CD4-positive, alpha-beta T cell treated with Interleukin-2 at 100 ng/mL for 4 hours (primary cell): ENCODE measurements around the gene BRPF3.

ENCODE experiments used
- DNase-seq: peaks from one replicate; pipeline ENCODE4 v3.0.0-alpha.2; 2020; ENCODE audit warnings: low spot score

Gene BRPF3

DNA sequence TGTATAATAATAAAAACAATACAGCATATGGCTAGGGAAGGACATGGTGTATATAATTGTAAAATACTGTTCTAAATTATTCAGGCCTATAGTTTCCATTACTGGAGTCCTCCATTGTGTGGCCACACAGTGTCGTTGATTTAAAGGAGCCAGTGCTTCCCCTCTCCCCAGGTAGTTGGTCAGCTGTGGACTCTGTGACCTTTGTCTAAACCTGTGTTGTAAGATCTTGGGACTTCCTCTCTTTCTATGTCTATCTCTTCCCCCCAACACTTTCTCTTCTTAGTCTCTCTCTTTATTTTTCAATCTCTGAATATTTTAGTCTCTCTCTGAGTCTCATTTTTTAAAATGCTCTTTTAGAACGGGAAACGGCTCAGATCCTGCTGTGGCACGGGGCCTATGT, 35.6 kb downstream of the BRPF3 start:
- DNase-seq = no peak

DNA sequence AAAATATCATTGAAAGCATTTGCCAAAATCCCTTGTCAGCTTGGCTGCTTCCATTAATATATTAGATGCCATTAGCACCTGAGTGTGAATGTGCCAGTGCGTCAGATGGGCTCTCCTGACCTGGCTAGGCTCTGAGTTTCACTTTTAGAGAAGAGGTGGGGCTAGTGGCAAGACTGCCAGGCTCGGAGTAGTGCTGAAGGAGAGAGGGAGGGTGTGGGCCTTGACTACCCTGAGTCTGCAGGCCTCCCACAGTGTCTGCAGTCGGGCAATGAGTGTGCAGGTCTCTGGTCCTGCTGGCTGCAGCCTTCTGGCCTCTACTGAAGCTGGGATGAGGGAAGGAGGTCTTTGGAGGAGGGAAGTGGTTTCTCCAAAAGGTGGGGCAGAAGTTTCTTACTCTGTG, 38.8 kb downstream of the BRPF3 start:
- no peak for DNase-seq

DNA sequence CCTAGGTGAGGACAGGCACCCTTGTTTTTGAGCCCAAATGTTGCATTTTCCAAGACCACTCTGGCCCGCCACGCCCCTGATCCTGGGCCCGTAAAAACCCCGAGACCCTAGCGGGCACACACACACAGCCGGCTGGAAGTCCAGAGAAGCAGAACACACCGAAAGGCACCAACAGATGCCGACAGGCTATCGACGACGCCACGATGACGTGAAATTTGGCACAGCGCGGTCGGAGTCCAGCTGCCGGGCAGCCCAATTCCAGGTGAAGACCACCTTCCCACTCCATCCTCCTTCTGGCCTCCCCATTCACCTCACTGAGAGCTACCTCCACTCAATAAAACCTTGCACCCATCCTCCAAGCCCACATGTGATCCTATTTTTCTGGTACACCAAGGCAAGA, 39.3 kb downstream of the BRPF3 start:
- no peak for DNase-seq

DNA sequence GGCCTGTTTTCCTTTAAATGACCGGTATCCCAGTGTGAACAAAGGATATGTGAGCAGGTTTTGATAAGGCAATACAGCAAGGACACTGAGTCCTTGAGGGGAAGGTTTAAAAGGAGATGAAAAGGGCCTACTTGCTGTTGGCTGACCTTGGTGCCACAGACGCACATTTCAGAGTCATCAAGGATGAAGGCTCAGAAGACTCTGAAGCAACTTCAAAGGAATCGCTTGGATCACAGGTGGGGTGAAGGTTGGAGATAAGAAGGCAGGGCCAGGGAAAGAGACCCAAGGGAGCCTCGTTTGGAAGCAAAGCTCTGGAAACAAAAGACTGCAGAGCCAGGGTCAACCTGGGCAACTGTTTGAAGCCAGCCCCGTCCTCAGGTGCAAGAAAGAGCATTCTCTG, 43.2 kb downstream of the BRPF3 start:
- no peak for DNase-seq

DNA sequence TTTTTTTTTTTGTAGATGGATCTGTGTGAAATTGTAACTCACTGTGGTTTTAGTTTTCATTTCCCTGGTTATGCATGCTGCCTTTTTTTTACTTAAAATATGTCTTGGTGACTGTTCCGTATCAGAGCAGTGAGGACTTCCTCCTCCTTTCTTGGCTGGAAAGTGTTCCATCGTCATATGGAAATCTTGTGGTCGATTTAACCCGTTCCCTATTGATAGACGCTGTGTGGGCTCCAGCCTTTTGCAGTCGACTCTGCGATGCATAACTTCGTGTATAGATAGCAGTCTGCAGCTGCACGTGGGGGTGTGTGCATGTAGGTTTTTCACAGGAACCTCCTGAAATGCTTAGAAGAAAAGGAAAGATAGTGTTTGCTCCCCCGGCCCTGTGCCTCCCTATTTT, 45.2 kb downstream of the BRPF3 start:
- DNase-seq = no peak

DNA sequence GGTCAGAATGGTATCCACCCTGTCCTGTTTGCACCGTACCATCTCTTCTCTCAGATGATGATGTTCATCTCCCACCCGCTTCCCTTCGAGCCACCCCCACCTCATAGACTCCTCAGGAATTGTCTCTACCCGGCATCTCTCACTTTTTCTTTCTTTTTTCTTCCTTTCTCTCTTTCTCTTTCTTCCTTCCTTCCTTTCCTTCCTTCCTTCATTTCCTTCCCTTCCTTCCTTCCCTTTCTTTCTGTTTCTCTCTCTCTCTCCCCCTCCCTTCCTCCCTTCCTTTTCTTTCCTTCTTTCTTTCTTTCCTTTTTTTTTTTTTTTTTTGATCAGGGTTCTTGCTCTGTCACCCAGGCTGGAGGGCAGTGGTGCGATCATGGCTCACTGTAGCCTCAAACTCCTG, 45.6 kb downstream of the BRPF3 start:
- no peak for DNase-seq

DNA sequence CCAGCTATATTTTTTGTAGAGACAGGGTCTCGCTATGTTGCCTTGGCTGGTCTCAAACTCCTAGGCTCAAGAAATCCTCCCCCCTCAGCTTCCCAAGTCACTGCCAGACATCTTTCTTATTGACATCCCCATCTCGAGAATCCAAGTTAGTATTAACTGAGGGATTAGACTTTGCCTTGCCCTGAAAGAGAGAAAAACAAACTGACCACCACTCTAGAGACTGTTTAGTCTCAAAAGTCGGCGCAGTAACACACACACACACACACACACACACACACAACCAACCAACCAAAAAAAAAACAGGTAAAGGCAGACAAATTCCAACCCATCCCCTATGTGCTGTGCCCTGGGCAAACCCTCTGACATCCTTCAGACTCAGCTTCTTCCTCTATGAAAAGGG, 46.1 kb downstream of the BRPF3 start:
- no peak for DNase-seq

DNA sequence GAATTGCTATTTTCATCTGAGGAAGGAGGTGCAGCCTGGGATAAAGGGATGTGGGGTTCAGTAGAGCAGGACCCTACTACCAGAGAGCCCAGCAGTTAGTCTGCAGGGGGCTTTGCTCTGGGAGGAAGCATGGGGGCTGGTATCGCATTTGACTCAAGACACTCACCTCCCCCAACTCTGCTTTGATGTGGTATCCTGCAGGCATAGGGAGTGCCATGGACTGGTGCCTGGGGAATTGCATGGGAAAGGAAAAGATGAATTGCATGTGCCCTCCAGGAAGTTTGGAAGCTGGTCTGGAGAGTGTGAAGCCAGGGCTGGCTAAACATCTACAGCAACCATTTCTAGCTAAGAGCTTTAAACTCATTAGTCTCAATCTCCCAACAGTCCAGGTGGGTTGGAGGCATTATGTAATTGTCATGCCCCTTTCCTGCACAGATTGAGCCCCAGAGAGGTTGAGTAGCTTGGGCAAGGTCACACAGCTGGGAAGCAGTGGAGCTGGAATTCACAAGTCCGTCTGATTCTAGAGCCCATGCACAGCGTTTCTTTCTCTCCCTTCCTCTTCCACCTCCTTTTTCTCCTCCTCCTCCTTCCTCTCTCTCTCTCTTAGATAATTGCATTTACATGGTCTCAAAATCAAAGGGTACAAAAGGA, 47.1 kb downstream of the BRPF3 start:
- no peak for DNase-seq

DNA sequence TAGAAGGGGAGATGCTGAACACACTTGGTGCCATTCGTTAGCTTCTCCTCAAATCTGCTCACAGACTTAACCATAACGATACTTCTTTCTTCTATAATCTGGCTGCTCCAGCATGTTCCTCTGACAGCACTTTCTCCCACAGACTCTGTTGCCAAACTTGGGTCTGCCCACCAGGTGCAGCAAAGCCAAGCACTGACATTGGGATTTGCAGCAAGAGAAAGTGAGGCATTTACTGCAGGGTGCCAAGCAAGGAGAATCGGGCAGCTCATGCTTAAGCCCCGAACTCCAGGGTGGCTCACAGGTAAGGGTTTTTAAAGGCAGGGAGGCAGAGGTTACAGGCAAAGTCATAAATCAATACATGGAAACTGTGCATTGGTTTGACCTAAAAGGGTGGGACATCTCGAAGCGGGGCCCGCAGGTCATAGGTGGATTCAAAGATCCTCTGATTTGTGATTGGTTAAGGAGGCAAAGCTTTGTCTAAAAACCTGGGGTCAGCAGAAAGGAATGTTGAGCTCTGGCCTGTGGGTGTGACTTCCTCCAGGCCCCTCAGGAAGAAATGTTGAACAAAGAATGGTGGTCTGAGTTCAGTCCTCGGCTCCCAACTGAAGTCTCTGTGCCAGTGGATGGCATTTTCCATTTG, 48.2 kb downstream of the BRPF3 start:
- no peak for DNase-seq

DNA sequence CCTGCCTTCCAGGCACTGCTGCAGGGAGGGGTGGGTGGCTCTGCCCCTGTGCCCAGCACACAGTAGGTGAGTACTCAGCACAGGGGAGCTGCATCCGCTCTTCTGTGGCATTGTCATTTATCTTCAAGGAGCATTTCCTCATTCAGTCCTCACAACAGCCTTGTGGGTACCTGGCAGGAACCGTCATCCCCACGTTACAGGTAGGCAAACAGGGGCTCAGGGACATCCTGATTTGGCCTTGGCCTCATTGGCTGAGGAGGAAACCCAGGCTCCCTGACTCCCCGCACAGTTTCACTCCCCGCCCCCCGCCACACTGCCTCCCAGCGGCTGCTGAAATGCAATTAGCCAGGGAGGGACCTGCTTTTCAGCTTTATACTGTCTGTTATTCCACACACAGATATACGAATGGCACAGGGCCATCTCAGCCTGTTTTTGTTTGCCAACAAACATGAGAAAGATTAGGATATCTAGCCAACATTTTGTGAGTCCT, 49.1 kb downstream of the BRPF3 start:
- no peak for DNase-seq

DNA sequence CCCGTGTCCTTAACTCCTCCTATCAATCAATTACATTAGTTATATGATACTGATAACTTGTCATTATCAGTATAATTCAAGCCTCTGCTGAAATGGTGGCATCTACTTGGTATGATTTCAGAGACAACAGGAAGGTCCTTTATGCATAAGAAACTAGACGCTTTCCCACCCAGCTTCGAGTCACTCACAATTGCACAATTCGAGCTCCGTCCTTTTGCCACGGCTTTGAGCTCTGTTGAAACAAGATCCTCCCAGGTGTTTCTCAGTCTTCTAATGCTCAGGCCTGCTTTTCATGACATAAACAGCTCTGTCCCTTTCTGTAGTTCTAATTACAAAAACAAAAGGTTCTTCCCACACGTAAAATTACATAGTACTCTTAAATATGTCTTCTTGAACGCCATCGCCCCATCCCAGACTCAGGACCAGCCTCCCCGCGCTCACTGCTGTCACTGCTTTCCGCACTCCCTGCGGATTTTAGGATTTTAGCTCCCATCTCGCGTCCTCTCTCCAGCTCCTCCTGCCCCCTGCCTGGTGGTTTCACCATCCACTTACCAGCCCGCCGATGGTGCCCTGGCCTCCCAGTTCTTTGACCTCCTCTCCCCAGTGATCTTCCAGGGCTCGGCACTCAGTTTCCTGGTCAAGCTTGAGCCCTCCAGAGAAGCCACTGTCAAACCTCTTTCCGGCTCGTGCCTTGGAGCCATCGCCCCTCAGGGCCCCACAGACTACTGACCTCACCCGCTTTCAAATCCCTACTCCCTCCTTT, 50.1 kb downstream of the BRPF3 start:
- no peak for DNase-seq

DNA sequence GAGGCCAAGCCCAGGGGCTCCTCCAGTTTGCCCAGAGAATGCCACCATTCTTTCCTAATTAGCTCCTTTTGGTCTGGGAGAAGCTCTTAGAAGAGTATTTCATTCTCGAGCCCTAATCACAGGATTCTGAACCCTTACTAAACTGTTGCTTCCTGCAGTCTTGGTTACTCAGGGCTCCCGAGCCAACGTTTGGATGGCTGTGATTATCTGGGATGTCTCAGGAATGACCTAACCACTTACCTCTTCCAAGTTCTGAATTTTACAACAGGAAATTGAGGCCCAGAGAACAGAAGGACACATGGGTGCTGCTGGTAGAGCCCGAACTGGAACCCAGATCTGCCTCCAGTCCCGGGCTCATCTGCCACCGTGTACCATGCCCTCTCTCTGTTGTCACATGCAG, 51.1 kb downstream of the BRPF3 start:
- no peak for DNase-seq

DNA sequence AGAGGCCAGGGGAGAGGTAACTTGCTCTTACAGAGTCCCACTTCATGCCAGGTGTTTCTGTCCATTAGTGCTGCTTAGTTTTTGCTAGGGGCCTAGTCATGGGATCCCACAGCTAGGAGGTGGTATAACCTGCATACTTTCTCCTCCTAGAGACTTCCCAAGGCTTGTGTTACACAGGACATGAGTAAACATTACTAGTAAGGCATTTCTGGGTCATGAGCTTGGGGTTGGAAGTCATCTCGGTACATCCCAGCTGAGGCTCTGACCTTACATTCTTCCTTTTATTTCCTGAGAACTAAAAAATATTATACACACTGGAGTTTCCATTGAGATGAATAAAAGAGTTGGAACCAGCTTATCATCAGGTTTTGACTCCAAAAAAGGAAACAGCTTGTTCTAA, 52.4 kb downstream of the BRPF3 start:
- DNase-seq = no peak

DNA sequence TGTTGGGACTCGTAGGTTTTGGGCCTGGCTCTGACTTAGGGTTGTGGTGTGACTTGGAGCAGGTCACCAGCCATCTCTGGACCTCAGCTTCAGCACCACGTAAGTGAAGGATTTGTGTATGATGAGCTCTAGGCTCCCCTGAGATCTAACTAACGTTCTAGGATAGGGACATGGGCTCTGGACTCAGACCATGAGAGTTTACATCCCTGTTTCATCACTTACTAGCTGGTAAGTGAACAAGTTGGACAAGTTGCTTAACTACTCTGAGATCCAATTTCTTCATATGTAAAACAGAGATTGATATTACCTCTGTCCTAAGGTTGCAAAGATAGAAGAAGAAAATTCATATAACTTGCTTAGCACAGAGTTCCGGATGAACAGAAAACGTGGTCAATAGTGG, 53.0 kb downstream of the BRPF3 start:
- no peak for DNase-seq

DNA sequence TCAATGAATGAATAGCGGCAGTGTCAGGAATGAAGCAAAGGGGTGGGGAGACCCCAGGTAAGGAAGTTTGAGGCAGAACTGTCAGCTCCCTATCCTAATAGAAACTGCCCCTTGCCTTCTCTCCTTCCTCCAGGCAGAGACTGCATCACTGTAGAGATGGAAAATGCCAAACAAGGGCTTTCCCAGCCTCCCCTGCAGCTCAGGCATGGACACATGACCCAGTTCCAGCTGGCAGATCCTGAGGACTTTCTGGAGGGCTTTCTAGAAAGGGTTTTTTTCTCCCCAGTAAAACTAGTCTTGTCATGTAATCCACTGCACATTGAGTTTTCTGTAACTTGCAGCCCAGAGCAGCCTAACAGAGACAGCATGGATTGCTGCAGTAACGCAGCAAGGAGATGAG, 55.5 kb downstream of the BRPF3 start:
- DNase-seq = no peak

DNA sequence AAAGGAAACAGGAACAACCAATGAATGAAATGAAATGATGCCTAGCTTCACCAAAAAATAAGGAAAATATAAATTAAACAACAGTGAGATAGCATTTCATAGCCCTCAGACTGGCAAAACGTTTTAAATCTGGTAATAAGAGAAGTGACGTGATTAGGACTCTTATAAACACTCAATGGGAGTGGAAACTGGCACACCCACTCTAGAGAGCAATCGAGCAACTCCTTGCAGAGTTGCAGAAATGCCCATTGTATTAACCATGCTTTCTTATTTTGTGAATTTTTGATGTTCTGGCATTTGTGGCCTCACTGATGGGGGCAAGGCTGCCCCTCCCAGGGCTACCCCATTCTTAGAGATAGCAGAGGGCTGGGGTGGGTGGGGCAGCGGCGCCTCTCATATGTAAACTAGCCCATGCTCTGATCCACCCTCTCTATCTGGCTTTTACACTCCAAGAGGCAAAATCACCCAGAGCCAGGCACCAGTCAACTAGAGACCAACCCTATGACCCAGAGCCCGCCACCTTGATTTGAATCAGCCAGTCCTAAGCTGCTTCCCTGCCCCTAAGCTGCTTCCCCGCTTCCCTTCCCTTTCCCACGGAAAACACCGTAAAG, 67.0 kb downstream of the BRPF3 start:
- DNase-seq = no peak

DNA sequence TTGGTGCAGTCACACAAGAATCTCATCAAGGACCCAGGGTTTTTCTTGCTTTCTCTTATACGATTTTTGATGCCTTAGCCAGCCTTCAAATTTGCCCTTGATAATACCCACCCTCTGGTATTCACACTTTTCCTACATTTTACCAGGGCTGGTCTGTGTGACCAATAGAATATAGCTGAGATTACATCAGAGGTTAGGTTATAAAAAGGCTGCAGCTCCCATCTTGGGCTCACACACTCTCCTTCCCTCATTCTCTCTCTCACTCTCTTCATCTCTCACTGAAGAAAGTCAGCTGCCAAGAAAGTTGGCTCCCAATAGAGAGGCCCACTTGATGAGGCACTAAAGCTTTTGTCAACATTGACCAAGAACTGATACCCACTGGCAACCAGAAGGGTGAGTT, 69.2 kb downstream of the BRPF3 start:
- DNase-seq = no peak

DNA sequence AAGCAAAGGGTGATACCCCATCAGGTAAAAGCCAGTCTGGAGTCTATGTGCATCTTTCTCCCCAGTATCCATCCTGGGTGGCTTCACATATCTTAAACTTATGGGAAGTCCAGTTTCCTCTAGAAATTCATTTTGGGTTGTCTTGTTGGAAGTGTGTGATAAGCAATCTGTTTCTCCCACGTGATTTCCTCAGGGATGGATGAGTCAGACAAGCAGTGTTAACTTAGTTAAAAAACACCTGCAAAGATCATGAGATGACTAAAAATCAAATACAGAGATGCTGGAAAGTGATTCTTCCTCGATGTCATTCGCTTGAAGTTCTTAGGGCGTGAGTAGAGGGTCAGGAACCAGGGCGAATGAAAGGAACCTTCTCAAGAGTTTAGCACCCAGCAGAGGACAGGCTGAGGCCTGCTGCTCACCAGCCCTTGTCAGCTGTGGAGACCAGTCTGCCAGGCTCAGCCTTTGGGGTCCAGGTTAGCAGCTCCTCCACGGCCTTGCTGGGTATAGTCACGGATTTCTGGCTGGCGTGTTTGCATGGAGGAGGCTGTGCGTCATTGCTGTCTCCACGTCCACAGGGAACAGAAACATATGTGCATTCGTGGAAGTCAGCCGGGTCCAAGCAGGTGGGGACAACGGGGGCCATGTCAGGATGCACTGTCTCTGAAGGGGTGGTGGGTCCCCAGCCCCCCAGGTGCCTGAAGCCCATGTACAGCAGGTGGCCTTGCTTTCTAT, 70.5 kb downstream of the BRPF3 start:
- DNase-seq = no peak

DNA sequence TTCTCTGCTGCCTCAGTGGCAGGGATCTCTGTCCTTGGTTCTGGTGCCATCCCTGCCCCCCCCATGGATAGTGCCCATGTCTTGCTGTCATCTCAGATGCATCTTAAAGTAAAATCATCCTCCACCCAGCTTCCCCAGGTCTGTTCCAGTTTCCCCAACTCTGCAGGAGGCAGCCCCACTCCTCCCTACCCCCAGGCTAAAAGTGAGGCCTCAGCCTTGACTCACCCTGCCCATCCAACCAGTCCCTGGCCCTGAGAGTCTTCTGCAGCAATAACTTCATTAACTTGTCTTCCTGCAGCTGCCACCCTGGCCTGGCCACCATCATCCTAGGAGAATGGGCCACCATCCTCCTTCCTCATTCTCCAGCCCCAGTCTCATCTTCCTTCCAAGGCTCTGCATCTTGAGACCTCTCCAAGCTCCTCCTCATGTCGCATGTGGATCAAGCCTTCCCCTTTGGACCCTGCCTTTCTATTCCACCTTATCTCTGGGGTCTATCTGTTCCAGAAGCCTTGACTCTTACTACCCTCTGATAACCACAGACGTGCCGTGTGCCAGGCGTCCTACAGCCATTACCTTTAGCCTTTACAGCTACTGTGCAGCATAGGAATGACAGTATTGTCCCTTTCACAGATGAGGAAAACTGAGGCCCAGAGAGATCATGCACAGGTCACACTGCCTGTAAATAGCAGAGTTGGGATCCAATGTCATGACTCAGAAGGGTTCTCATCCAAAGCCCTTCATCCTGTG, 71.4 kb downstream of the BRPF3 start:
- DNase-seq = no peak

DNA sequence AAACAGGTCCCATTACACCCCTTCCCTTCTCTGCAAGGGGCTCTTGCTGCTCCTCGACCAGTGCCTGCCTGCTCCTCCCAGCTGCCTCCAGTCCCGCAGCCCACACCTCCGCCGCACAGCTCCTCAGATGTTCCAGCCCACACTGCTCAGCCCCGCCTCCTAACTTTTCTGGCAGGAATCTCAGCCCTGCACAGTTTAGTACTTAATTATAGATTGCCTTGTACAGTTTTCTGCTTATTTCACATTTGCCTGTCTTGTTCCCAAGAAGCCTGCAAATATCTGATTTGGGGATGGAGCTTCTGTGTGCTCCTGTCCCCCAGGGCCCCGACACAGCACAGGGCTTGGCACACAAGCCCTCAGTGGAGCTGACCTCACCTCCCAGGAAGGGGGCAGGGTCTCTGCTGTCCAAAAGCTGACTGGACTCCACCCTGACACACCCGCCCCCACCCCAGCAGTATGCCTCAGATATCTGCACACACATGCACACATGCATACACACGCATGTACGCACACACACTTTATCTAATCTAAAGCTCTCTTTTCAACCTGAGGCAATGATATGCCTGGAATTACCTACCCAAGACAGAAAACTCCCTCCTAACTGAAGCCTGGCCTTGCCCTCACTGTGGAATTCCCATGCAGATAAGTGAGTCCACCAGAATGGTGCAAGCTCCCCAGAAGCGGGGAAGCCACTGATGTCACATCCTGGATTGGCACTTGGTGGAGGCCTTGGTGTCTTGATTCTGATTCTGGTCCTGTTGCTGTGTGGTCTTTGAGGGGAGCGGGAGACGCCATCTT, 72.1 kb downstream of the BRPF3 start:
- no peak for DNase-seq
